Neuron (in vitro differentiated cells): ENCODE data around the gene MYO1D.
"Not testable (repeated sequence)": the region's sequence is repeated elsewhere in the genome, so short reads cannot be mapped to it uniquely, and the experiment has no call there.

Experiments
- H2AFZ ChIP-seq: one replicate; pipeline ENCODE4 v1.6.1; 2013; ENCODE audit warnings: low read depth, mild to moderate bottlenecking, inconsistent platforms, low read length, moderate library complexity
- H3K27me3 ChIP-seq: one replicate; pipeline ENCODE4 v1.6.1; 2013; ENCODE audit warnings: low read length; ENCODE audit not compliant: insufficient read depth
- H3K36me3 ChIP-seq: one replicate; pipeline ENCODE4 v1.6.1; 2013; ENCODE audit warnings: low read length; ENCODE audit not compliant: insufficient read depth
- H3K4me1 ChIP-seq: one replicate; pipeline ENCODE4 v1.6.1; 2013; ENCODE audit warnings: low read length; ENCODE audit not compliant: insufficient read depth
- H3K4me3 ChIP-seq: 2 replicates; pipeline ENCODE4 v1.5.1; 2013; ENCODE audit warnings: mild to moderate bottlenecking, low read length, moderate library complexity
- H3K9me3 ChIP-seq: one replicate; pipeline ENCODE4 v1.6.1; 2013; ENCODE audit warnings: low read length

The MYO1D gene

GRCh38 chr17:32529604-32530003, 347.3 kb downstream of the MYO1D start:
- Histone ChIP-seq H3K27me3 (peaks cover 3% of the 10 kb centered on the region), H3K9me3 (no peaks in the 10 kb centered on the region), H3K4me1 (no peaks in the 10 kb centered on the region), H2AFZ (no peak overlapping the region), H3K4me3 (no peak overlapping the region), H3K36me3 (no peaks in the 10 kb centered on the region)

- Histone ChIP-seq H3K36me3 (no peaks in the 10 kb centered on the region), H3K27me3 (peaks cover 3% of the 10 kb centered on the region), H3K4me3 (no peak overlapping the region), H2AFZ (no peak overlapping the region), H3K9me3 (no peaks in the 10 kb centered on the region), H3K4me1 (peaks cover 2% of the 10 kb centered on the region)
Observed at GRCh38 chr17:32528825-32529224, 348.1 kb downstream of the MYO1D start.

DNA sequence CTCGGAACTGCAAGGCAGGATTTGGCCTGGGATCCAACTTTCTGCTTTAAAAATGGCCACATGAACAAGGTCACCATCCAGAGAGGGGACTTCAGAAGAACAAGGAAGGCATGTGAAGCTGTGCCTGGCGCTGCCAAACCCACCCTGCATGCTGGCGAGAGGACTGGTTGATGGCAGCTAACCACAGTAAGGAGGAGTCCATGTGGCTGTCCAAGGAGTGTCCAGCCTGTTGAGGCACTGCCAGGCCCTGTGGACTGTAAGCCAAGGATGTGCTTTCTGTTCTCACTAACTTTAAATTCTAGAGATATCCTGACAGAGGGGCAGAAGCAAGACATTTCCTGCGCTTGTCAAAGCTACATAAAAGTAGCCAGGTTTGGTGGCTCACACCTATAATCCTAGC, 349.8 kb downstream of the MYO1D start:
- Histone ChIP-seq H3K4me3 (no peak overlapping the region), H3K27me3 (peaks cover 3% of the 10 kb centered on the region), H3K36me3 (no peaks in the 10 kb centered on the region), H3K9me3 (no peaks in the 10 kb centered on the region), H2AFZ (no peak overlapping the region), H3K4me1 (peaks cover 11% of the 10 kb centered on the region)

DNA sequence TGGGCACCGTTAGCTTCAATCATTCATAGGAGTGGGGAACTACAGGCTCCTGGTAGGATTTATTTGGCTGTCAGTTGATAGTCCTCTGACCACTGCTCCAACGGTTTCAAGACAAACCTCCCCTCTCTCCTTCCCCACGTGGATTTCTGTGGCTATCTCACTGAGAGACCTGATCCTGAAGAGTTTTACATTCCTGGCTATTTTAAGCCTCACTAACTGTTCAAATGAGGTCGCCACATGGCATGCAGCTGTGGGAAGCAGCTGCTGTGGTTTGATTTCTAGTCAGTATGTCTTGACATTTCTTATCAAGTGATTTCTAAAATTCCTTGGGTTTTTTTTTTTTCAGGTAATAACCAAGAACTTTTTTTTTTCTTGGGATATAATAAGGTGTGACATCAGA, 351.8 kb downstream of the MYO1D start:
- H3K27me3 ChIP-seq = peaks cover 3% of the 10 kb centered on the region
- H3K36me3 ChIP-seq = no peaks in the 10 kb centered on the region
- no peaks in the 10 kb centered on the region for H3K9me3 ChIP-seq
- no peak overlapping the region for H2AFZ ChIP-seq
- H3K4me1 ChIP-seq = peaks cover 24% of the 10 kb centered on the region
- H3K4me3 ChIP-seq = no peak overlapping the region

GRCh38 chr17:32524553-32524880, 352.4 kb downstream of the MYO1D start:
- peaks cover 28% of the 10 kb centered on the region for H3K4me1 ChIP-seq
- not testable (repeated sequence) for H3K36me3 ChIP-seq, H3K9me3 ChIP-seq, H3K27me3 ChIP-seq, H3K4me3 ChIP-seq, H2AFZ ChIP-seq

GRCh38 chr17:32523827-32524552, 352.9 kb downstream of the MYO1D start:
- H3K4me3 ChIP-seq = no peak overlapping the region
- no peaks in the 10 kb centered on the region for H3K9me3 ChIP-seq

DNA sequence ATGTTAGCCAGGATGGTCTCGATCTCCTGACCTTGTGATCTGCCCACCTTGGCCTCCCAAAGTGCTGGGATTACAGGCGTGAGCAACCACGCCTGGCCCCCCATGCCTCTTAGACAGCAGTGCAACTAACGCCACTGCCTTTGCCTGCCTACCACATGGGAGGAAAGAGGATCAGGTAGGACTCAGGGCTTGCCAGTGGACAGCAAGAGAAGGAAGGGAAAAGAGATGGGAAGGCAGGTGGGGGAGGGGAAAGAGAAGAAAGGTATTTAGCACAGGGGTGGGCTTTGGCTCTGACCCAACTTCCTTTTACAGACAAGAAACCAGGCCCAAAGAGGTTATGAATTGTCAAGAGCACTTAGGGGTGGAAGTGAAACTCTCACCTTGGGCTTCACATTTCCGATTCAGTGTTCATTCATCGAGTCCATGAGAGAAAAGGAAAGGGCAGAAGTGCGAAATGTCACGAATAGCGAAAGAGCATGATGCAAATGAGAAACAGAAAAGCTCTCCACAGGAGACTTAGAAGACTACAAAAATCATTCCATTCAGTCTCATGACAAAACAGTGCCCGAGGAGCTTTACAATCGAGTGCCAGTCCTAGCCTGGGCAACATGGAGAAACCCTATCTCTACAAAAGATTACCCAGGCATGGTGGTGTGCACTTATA, 353.8 kb downstream of the MYO1D start:
- Histone ChIP-seq H3K4me1 (peaks cover 36% of the 10 kb centered on the region), H3K27me3 (peaks cover 3% of the 10 kb centered on the region), H3K36me3 (no peaks in the 10 kb centered on the region), H2AFZ (no peak overlapping the region), H3K9me3 (no peaks in the 10 kb centered on the region), H3K4me3 (no peak overlapping the region)

More at GRCh38 chr17:32523827-32524552, 352.9 kb downstream of the MYO1D start:
- H3K36me3 ChIP-seq = no peaks in the 10 kb centered on the region
- peaks cover 3% of the 10 kb centered on the region for H3K27me3 ChIP-seq
- H3K4me1 ChIP-seq = peaks cover 28% of the 10 kb centered on the region
- H2AFZ ChIP-seq = no peak overlapping the region

DNA sequence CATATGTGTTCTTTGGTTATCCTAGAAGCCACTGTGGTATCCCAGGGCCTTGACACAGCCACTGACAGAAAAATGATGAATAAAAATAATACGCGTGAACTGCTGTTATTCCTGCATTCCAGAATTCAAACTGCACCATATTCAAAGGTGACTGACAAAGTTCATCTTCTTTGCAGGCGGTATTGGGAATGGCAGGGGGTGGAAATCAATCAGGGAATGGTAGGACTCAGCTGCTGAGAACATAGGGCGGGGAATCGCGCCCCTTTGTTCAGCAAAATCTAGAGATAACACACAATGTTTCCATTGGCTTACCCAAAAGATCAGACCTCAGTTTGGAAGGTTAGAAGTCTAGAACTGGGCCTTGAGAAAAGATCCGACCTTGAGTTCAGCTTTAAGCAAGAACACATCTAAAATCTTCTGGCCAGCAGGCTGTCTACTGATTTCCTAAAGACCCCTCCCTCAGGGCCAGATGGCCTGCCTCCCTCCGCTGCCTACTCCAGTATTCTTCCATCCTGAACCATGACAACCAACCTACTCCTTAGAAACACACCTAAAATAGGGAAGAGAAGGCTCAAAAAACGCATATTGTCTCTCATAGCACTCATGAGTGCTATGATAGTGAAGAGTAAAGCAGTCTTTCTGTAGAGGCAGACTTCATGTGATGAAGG, 356.1 kb downstream of the MYO1D start:
- H3K27me3 ChIP-seq = no peaks in the 10 kb centered on the region
- H3K9me3 ChIP-seq = no peaks in the 10 kb centered on the region
- H3K4me3 ChIP-seq = peak overlapping the region; percentile 50
- peaks cover 50% of the 10 kb centered on the region for H3K4me1 ChIP-seq
- peak overlapping the region; percentile 57 for H2AFZ ChIP-seq
- no peaks in the 10 kb centered on the region for H3K36me3 ChIP-seq

GRCh38 chr17:32520104-32520701, 356.7 kb downstream of the MYO1D start:
- no peaks in the 10 kb centered on the region for H3K36me3 ChIP-seq
- peak overlapping the region; percentile 57 for H2AFZ ChIP-seq
- H3K4me3 ChIP-seq = peak overlapping the region; percentile 50
- H3K4me1 ChIP-seq = peaks cover 51% of the 10 kb centered on the region
- H3K9me3 ChIP-seq = no peaks in the 10 kb centered on the region
- H3K27me3 ChIP-seq = no peaks in the 10 kb centered on the region

DNA sequence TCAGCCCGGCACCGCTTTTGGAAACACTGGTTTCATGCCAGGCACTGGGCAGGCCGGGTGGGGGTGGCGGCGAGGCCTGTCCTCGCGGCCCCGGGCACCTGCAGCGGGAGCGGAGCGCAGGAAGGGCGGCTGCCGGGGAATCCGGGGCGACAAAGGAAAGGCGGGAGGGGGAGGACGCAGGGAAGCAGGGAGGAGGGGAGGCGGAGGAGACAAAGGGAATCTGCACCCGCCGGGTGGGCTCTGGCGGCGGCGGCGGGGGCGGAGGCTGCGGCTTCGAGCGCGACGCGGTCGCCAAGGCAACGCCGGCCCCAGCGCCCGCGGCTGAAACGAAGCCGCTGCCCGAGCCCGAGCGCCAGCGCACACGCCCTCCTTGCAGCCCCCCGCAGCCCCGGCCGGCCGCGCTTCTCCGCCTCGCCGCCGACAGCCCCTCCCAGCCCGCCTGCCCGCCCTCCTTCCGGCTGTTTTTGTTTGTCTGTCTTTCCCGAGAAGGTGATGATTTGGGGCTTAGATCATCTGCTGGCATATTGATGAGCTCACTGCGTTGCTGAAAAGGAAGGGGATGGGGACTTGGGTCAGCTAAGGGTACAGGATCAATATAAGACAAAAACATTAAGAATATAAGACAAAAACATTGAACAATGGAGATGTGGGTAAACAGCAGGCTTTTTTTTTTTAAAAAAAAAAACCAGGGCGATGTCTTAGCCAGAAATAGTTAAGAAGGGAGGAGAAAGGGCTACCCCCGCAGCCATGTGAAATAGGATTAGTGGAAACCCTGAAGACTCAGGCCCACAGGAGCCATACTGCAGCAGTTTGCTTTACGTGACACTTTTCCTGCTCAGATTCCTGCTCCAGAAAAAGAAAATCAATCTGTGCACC, 357.5 kb downstream of the MYO1D start:
- peak overlapping the region; percentile 55 for H3K4me3 ChIP-seq
- H3K36me3 ChIP-seq = no peaks in the 10 kb centered on the region
- H3K27me3 ChIP-seq = no peaks in the 10 kb centered on the region
- H3K4me1 ChIP-seq = peaks cover 51% of the 10 kb centered on the region
- peak overlapping the region; percentile 57 for H2AFZ ChIP-seq
- H3K9me3 ChIP-seq = no peaks in the 10 kb centered on the region

DNA sequence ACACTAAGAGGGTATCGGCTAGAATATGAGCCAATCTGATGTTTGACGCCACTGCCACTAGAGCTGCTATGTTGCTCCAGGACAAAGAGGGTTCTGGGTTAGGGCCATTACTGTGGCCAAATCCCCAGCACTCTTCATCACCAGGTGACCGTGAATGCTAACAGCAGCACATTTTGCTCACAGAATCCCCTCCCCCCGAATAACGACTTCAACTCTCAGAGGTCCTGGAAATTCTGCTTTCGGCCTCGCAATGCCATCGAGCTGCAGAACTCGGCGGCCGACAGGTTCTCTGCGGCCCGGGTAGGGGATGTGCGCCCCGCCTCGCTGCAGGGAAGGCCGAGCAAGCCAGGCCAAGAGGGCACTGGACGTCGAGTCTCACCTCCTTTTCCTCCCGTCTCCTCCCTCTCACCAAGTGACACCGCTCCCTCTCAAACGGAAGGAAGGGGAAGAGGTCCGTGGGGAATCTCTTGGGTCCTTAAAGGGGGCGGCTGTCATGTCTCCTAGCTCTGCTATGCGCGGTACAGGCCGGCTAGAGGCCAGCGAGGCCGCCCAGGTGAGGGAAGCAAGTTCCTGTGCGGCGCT, 358.2 kb downstream of the MYO1D start:
- peaks cover 48% of the 10 kb centered on the region for H3K4me1 ChIP-seq
- peak overlapping the region; percentile 28 for H2AFZ ChIP-seq
- no peaks in the 10 kb centered on the region for H3K27me3 ChIP-seq
- H3K36me3 ChIP-seq = no peaks in the 10 kb centered on the region
- H3K4me3 ChIP-seq = peak overlapping the region; percentile 55
- H3K9me3 ChIP-seq = no peaks in the 10 kb centered on the region

GRCh38 chr17:32517982-32518381, 358.9 kb downstream of the MYO1D start:
- H3K4me3 ChIP-seq = no peak overlapping the region
- H3K4me1 ChIP-seq = peaks cover 41% of the 10 kb centered on the region
- no peaks in the 10 kb centered on the region for H3K27me3 ChIP-seq
- no peaks in the 10 kb centered on the region for H3K36me3 ChIP-seq
- H3K9me3 ChIP-seq = no peaks in the 10 kb centered on the region
- no peak overlapping the region for H2AFZ ChIP-seq
